ENCODE measurements around the gene CACNG5. TPM values are rescaled to one million over a fixed set of nuclear protein-coding genes. Genes with fewer than 3 reads are reported as not detected.

The CACNG5 gene
- total and polyA plus RNA-seq, 2 donors (not counting 1 experiment from before 2014, with no cell fraction given), result not detected

- Histone ChIP-seq H3K4me3 (replicated peaks in 1 of 4; ENCODE audit: control extremely low read depth in 1 of 4, insufficient read depth in 1 of 4, low read depth in 3 of 4, low read length in 4 of 4) (no peak overlapping the region), H2AFZ (ENCODE audit: low read length) (no peak overlapping the region), H3K4me1 (ENCODE audit: control insufficient read depth, extremely low read depth, insufficient read depth, low read length) (no peaks in the 10 kb centered on the region), H3K36me3 (ENCODE audit: control insufficient read depth, insufficient read depth, low read length) (no peaks in the 10 kb centered on the region), H3K4me2 (ENCODE audit: extremely low read depth, insufficient read depth, low read length) (no peak overlapping the region), H3K27me3 (ENCODE audit: control insufficient read depth, insufficient read depth, low read length) (peaks cover 5% of the 10 kb centered on the region), H4K20me1 (ENCODE audit: control insufficient read depth, extremely low read depth, insufficient read depth, low read length) (no peaks in the 10 kb centered on the region), H3K9me3 (ENCODE audit: control insufficient read depth, insufficient read depth, low read depth, low read length) (no peaks in the 10 kb centered on the region), H3K79me2 (ENCODE audit: control insufficient read depth, insufficient read depth, low read length) (no peaks in the 10 kb centered on the region), H3K27ac (ENCODE audit: insufficient read depth, low read length) (no peak overlapping the region), H3K9ac (ENCODE audit: insufficient read depth, low read length) (no peak overlapping the region)
- peak; percentile 68 to 74 for DNase-seq (ENCODE audit: low read depth in 2 of 2)
- no peak for TF ChIP-seq CTCF (conservative IDR thresholded peaks at IDR 0.05 in 1 of 2, IDR thresholded peaks at IDR 0.05 in 1 of 2; ENCODE audit: low read depth in 1 of 2, low read length in 2 of 2)
- no peak for TF ChIP-seq EZH2 (IDR thresholded peaks at IDR 0.05; ENCODE audit: low read length, missing control alignments)
These were observed 5.5 kb upstream of the CACNG5 start for GRCh38 chr17:66829386-66829864.

- TF ChIP-seq CTCF (conservative IDR thresholded peaks at IDR 0.05 in 1 of 2, IDR thresholded peaks at IDR 0.05 in 1 of 2; ENCODE audit: low read depth in 1 of 2, low read length in 2 of 2) (no peak), EZH2 (IDR thresholded peaks at IDR 0.05; ENCODE audit: low read length, missing control alignments) (no peak)
- Histone ChIP-seq H3K9ac (ENCODE audit: insufficient read depth, low read length) (no peak overlapping the region), H3K27me3 (ENCODE audit: control insufficient read depth, insufficient read depth, low read length) (peaks cover 9% of the 10 kb centered on the region)
These were observed 5.0 kb upstream of the CACNG5 start for GRCh38 chr17:66829883-66830282.

DNA sequence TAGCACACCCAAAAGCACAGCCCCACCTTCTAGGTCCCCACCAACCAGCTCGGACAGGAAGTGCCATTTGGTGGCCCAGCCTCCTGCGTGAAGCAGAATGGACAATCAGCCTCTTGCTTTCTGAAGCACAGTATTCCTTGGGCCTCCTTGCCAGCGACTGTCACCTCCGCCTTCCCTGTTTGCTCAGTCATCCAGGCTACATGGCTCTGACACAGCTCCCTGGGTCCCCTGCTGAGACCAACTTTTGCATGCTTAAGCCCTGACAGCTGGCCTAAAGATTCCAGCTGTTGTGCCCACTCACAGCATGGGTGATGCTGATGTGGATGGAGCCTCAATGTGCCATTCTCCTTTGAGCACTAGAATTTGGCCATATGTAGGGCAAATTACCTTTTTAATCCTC is 4.5 kb upstream of the CACNG5 start:
- H3K36me3 ChIP-seq (ENCODE audit: control insufficient read depth, insufficient read depth, low read length), result no peaks in the 10 kb centered on the region
- no peak overlapping the region for H3K4me2 ChIP-seq (ENCODE audit: extremely low read depth, insufficient read depth, low read length)
- no peak overlapping the region for H3K4me3 ChIP-seq (replicated peaks in 1 of 4; ENCODE audit: control extremely low read depth in 1 of 4, insufficient read depth in 1 of 4, low read depth in 3 of 4, low read length in 4 of 4)
- no peaks in the 10 kb centered on the region for H3K79me2 ChIP-seq (ENCODE audit: control insufficient read depth, insufficient read depth, low read length)
- no peak overlapping the region for H3K27ac ChIP-seq (ENCODE audit: insufficient read depth, low read length)
- H2AFZ ChIP-seq (ENCODE audit: low read length), result no peak overlapping the region
- H4K20me1 ChIP-seq (ENCODE audit: control insufficient read depth, extremely low read depth, insufficient read depth, low read length), result no peaks in the 10 kb centered on the region
- H3K27me3 ChIP-seq (ENCODE audit: control insufficient read depth, insufficient read depth, low read length), result peaks cover 14% of the 10 kb centered on the region
- H3K9ac ChIP-seq (ENCODE audit: insufficient read depth, low read length), result no peak overlapping the region
- no peak for TF ChIP-seq EZH2 (IDR thresholded peaks at IDR 0.05; ENCODE audit: low read length, missing control alignments)
- TF ChIP-seq CTCF (conservative IDR thresholded peaks at IDR 0.05 in 1 of 2, IDR thresholded peaks at IDR 0.05 in 1 of 2; ENCODE audit: low read depth in 1 of 2, low read length in 2 of 2), result no peak
- H3K4me1 ChIP-seq (ENCODE audit: control insufficient read depth, extremely low read depth, insufficient read depth, low read length), result no peaks in the 10 kb centered on the region
- DNase-seq (ENCODE audit: low read depth in 2 of 2), result no peak
- H3K9me3 ChIP-seq (ENCODE audit: control insufficient read depth, insufficient read depth, low read depth, low read length), result no peaks in the 10 kb centered on the region

More at GRCh38 chr17:66829883-66830282, 5.0 kb upstream of the CACNG5 start:
- Histone ChIP-seq H3K4me2 (ENCODE audit: extremely low read depth, insufficient read depth, low read length) (no peak overlapping the region), H3K79me2 (ENCODE audit: control insufficient read depth, insufficient read depth, low read length) (no peaks in the 10 kb centered on the region), H4K20me1 (ENCODE audit: control insufficient read depth, extremely low read depth, insufficient read depth, low read length) (no peaks in the 10 kb centered on the region), H3K9me3 (ENCODE audit: control insufficient read depth, insufficient read depth, low read depth, low read length) (no peaks in the 10 kb centered on the region), H3K36me3 (ENCODE audit: control insufficient read depth, insufficient read depth, low read length) (no peaks in the 10 kb centered on the region), H3K27ac (ENCODE audit: insufficient read depth, low read length) (no peak overlapping the region), H3K4me1 (ENCODE audit: control insufficient read depth, extremely low read depth, insufficient read depth, low read length) (no peaks in the 10 kb centered on the region), H3K4me3 (replicated peaks in 1 of 4; ENCODE audit: control extremely low read depth in 1 of 4, insufficient read depth in 1 of 4, low read depth in 3 of 4, low read length in 4 of 4) (no peak overlapping the region), H2AFZ (ENCODE audit: low read length) (no peak overlapping the region)
- DNase-seq (ENCODE audit: low read depth in 2 of 2), result peak in 1 of 2 donors; percentile 49

Measured in fibroblast of lung (primary cell).